Activated naive CD8-positive, alpha-beta T cell treated with anti-CD3 and anti-CD28 coated beads, Interleukin-2, amount 50 U/mL, for 16 hours (primary cell): ENCODE measurements around the gene PLA2G3.
"Not testable (repeated sequence)": the region's sequence is repeated elsewhere in the genome, so short reads cannot be mapped to it uniquely, and the experiment has no call there.

ENCODE experiments used
- DNase-seq: peaks from one replicate; pipeline ENCODE4 v3.0.0-alpha.2; 2020; ENCODE audit warnings: low read depth, low spot score

PLA2G3 gene

GRCh38 chr22:31124290-31124689, 16.0 kb downstream of the PLA2G3 start:
- DNase-seq = no peak

DNA sequence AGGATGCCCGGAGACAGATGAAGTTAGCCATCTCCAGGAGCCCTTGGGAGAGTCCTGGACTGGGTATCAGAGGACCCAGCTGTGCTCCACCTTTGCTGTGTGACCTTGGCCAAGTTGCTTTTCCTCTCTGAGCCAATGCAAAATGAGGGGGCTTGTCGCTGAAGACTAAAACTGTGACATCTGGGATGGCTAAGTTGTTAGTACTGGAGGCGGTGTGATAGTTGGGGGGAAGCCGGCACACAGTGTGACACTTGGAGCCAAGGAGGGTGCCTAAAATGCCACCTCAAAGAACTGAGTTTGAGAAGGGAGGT, 17.1 kb downstream of the PLA2G3 start:
- no peak for DNase-seq

DNA sequence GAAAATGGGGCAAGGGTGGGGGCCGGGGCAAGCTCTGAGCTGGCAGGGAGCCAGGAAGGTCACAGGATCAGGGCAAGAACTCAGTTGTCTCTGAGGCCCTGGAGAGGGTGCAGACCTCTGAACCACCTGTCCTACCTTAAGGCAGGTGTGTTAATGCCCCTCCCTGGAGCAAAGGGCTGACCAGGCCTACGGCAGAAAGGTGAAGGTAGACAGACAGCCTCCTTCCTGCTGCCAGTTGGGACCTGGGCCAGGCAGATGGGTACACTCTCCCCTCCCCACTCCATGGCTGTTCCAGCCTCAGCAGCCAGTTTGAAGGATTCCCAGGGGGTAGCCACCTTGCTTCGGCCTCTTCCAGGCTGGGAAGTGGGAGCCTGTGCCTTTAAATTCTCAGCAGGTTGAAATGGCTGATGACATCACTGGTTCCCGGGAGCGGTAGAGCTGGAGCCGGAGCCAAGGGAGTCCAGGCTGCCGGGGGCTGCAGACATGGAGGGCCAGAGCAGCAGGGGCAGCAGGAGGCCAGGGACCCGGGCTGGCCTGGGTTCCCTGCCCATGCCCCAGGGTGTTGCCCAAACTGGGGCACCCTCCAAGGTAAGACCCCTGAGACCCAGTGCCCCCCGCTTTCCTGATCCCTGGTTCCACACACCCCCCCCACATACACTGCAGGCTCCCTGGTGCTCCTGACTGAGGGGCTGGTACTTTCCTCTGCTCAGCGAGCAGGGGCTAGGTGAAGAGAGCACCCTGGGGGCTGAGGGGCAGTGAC, 17.6 kb downstream of the PLA2G3 start, which contains the start of gene INPP5J:
Gene INPP5J, plus strand, starts transcription at position 435 of the 760 bp plus-strand sequence. Its CDS starts 49 bp downstream, at position 484.
- no peak for DNase-seq

DNA sequence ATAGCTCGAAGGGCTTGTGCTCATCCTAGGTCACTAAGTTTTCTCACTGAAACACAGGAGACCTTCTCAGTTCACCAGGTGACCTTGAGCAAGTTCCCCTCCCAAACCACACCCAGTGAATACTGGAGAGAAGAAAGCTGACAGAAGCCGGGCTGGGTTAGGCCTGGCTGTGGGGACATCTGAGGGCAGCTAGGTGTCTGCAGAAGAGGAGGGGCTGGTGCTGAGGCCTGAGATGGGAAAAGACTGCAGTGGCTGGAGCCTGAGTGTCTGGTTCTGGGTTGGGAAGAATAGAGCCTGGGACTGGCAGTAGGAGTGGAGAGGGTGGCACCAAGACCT, 18.1 kb downstream of the PLA2G3 start:
- no peak for DNase-seq

GRCh38 chr22:31121403-31121802, 18.9 kb downstream of the PLA2G3 start:
- DNase-seq = no peak

DNA sequence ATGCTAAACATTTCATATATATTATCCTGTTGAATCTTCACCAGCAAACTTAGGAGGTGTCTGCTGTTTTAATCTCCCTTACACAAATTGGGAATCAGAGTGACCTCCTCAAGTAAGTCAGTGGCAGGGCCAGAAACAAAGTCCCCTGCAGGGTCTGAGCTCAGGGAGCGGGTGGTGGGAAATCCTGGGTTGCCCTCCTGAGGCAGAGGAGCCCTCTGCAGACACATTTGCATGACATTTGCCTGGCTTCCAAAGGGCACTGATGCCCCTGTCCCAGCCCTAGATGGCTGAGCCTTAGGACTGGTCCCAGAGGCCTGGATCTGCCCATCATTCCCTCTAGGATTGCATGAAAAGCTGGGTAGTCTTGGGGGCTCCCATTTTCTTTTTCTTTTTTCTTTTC, 19.7 kb downstream of the PLA2G3 start:
- DNase-seq = no peak

- DNase-seq = no peak
These were observed 20.1 kb downstream of the PLA2G3 start for GRCh38 chr22:31120230-31120629.

GRCh38 chr22:31119026-31119717, 21.1 kb downstream of the PLA2G3 start:
- no peak for DNase-seq

DNA sequence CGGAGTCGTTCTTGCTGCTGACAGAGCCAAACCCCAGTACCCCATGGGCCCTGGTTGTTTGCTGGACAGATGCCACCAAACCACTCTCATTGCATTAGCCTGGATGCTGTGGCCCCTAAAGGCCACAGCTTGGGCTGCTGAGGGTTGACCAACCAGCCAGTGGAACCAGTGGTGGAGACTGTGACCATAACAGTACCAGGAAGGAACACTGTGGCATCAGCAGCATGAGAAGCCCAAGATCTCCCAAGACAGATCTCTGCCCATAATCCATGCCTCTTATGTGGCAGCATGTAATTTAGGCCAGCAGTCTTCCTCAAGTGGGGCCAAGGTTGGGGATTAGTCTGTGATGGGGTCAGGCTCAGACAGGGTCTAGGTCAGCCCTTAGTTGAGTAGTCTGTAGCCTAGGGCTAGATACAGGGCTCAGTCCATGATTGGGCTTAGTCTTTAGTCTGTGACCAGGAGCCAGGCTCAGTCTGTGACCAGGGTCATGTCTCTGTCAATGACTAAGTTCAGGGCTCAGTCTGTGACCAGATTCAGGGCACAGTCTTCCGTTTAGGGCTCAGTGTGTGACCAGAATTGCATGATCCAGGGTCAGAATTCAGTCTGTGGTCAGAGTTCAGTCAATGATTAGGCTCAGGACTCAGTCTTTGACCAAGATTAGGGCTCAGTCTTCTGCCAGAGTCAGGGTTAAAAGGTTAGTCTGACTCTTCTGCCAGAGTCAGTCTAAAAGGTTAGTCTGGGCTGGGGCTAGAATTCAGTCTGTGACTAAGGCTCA, 22.1 kb downstream of the PLA2G3 start:
- DNase-seq = no peak

DNA sequence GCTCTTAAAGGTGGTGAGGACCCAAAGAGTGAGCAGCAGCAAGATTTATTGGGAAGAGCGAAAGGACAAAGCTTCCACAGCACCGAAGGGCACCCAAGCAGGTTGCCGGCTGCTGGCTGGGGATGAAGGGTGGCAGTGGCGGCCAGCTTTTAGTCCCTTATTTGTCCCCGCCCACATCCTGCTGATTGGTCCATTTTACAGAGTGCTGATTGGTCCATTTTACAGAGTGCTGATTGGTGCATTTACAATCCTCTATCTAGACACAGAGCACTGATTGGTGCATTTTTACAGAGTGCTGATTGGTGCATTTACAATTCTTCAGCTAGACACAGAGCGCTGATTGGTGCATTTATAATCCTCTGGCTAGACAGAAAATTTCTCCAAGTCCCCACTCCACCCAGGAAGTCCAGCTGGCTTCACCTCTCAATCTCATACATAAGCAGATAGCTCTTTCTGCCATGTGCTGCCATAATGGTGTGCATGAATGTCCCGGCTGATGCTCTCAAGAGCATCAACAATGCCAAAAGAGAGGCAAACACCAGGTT, 27.7 kb downstream of the PLA2G3 start:
- not testable (repeated sequence) for DNase-seq

GRCh38 chr22:31107894-31108218, 32.5 kb downstream of the PLA2G3 start:
- no peak for DNase-seq

DNA sequence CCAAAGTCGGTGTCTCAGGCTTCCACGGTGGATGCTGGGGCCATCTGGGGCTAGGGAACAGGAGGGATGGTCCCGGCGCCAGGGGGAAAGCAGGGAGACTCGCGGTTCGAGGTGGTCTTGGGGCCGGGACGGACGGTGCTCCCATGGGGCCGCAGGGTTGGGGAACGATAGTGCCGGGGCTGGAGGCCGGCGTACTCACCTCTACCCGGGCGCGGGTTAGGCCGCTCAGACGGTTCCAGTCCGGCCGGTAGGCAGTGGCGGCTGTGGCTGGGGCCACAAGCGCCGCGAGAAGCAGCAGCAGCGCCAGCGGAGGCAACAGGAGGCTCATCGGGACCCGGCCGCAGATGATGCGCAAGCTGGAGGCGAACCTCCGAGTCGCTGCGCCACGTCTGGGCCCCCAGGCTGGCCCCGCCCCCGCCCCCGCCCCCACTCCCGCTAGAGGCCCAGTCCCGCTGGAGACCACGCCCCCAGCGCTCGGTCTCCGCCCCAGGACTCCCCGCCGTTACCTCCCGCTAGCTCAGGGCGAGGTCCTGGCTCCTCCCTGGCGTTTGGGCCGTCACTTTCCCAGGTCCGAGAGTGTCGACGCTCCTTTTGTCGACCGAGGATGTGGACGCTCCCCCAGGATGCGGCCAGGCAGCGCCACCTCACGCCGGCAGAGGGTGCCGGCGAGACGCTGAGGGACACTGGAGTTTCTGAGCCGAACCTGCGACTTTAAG, 33.0 kb downstream of the PLA2G3 start, which contains the start of gene SELENOM:
Gene SELENOM, minus strand, starts transcription at position 391 of the 716 bp plus-strand sequence. Its CDS starts 63 bp downstream, at position 328.
- peak; percentile 72 for DNase-seq

- no peak for DNase-seq
These were observed 33.6 kb downstream of the PLA2G3 start for GRCh38 chr22:31106731-31107177.

DNA sequence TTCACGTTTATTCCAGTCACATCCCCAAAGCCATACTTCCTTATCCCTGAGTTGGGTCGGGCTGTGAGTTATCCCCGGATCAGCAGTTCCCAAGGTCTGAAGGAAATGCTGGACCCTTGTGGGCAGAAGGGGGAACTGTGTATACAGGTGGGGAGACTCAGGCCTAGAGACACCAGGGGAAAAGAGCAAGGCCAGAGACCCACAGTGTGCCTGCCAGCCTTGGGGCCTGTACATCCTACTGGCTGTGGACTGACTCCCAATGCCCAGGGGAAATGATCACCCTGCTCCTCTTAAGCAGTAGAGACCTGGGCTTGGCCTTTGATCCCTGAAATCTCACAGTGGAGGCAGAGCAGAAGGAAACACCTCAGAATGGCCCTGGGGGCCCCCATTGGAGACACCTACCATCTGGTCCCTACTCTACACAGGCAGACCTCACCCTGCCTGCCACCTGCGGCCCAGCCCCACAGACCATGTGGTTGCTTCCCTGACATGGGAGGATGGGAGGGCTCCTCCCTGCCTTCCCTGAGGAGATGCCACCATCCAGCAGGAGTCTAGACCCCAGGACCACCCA, 34.2 kb downstream of the PLA2G3 start:
- DNase-seq = no peak

GRCh38 chr22:31105282-31105929, 34.9 kb downstream of the PLA2G3 start:
- no peak for DNase-seq

DNA sequence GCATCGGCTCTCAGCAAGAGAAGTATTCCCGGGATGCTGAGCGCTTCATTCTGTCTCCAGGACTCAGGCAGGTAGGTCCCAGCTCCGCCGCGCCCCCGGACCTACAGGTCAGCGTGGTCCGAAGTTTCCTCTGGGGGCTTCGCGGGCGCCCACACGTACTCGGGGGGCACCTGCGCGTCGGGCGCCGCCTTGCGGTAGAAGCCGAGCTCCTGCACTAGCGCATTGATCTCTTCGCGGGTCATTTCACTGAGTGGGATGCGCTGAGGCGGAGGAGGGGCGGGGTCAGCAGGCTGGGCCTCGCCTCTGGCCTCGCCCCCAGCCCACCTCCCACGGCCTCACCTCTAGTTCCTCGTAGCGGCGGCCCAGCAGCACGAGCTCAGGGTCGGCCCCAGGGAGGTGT, 35.4 kb downstream of the PLA2G3 start:
- no peak for DNase-seq

GRCh38 chr22:31103899-31104694, 36.2 kb downstream of the PLA2G3 start:
- no peak for DNase-seq

- no peak for DNase-seq
These were observed 37.2 kb downstream of the PLA2G3 start for GRCh38 chr22:31103111-31103510.

DNA sequence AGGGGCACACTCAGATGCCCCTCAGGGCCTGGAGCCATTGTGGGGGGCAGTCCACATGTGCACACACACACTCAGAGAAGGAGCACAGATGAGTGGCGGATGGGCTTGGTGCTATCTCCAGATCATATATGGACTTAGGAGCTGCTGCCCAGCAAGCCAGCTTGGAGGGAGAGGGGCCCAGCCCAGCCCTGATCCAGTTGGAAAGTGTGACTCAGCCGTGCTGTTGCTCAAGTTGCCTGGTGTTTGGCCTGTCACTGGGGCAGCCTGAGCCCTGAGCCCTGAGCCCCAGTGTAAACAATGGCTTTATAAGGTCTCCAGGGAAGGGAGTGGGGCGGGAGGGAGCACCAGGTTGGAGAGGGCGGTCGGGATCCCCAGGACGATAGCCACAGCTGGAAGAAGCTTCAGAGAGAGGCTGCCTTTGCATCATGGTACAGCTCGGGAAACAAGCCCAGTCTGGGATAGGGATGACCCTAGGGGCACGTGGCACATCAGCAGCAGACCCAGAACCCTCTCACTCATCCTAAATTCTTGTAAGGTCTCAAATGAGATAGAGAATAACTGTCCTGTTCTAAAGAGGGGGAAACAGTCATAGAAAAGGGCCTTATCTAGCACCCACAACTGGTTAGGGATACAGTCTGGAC, 37.7 kb downstream of the PLA2G3 start:
- DNase-seq = no peak
